HepG2 (cell line): ENCODE measurements around the gene PMVK. TPM values are rescaled to one million over a fixed set of nuclear protein-coding genes. Genes with fewer than 3 reads are reported as not detected.

Experiments used
- HCFC1 ChIP-seq: fragments of 150-350 bp; IDR thresholded peaks from 2 replicates; pipeline ENCODE4 v1.6.1; 2014; ENCODE audit warnings: low read depth, low read length
- JUN ChIP-seq: sonication (generic); formaldehyde crosslinking; IDR thresholded peaks from 2 replicates; pipeline ENCODE4 v1.4.0; 2020; ENCODE audit warnings: mild to moderate bottlenecking, missing genetic modification reagents
- MTF2 ChIP-seq: sonication (generic); formaldehyde crosslinking; IDR thresholded peaks from 2 replicates; pipeline ENCODE4 v1.5.0; 2020; ENCODE audit warnings: missing genetic modification reagents, borderline replicate concordance
- NFKBIZ ChIP-seq: IDR thresholded peaks from 2 replicates; pipeline ENCODE4 v1.6.1; 2018; ENCODE audit warnings: missing genetic modification reagents, missing compliant biosample characterization
- SOX5 ChIP-seq: IDR thresholded peaks from 2 replicates; pipeline ENCODE4 v1.6.1; 2016; ENCODE audit warnings: borderline replicate concordance
- SSRP1 ChIP-seq: IDR thresholded peaks from 2 replicates; pipeline ENCODE4 v1.6.1; 2016; ENCODE audit warnings: control low read depth
- TARDBP ChIP-seq: sonication (generic); formaldehyde crosslinking; IDR thresholded peaks from 2 replicates; pipeline ENCODE4 v1.8.0; 2022; ENCODE audit warnings: mild to moderate bottlenecking, missing genetic modification reagents
- ZNF318 ChIP-seq: sonication (generic); formaldehyde crosslinking; IDR thresholded peaks from 2 replicates; pipeline ENCODE4 v1.4.0; 2020; ENCODE audit warnings: mild to moderate bottlenecking, missing genetic modification reagents
- ZNF430 ChIP-seq: sonication (generic); formaldehyde crosslinking; IDR thresholded peaks from 2 replicates; pipeline ENCODE4 v1.9.0; 2021; ENCODE audit warnings: mild to moderate bottlenecking, missing genetic modification reagents
- ZNF501 ChIP-seq: sonication (generic); formaldehyde crosslinking; IDR thresholded peaks from 2 replicates; pipeline ENCODE4 v1.5.1; 2020; ENCODE audit warnings: mild to moderate bottlenecking, moderate library complexity, missing genetic modification reagents
- ZNF646 ChIP-seq: sonication (generic); formaldehyde crosslinking; IDR thresholded peaks from 2 replicates; pipeline ENCODE4 v1.9.0; 2021; ENCODE audit warnings: mild to moderate bottlenecking, missing genetic modification reagents
- polyA plus RNA-seq, 8 experiments: library from polyadenylated mRNA; depleted of rRNA in 3 of 8; stranded (reverse) in 7 of 8; unstranded in 1 of 8; fragments of >200 nt; fragmentation: Illumina TruSeq in 4 of 8; extraction: Trizol in 4 of 8; gene quantifications; 2 replicates each; pipeline versions ENCODE4 v1.2.1 to v1.2.3, GENCODE V29; 2011 to 2016; ENCODE audit warnings: low read depth in 4 of 8, missing spikeins in 1 of 8, mixed read lengths in 1 of 8; ENCODE audit not compliant: insufficient read depth in 1 of 8
- total RNA-seq, 5 experiments: library from RNA; depleted of rRNA; stranded (reverse); fragments of >200 nt; fragmentation: Illumina TruSeq; extraction: Trizol; gene quantifications; 2 replicates each; pipeline ENCODE4 v1.2.3, GENCODE V29; 2016; ENCODE audit warnings: low read depth in 1 of 5
- TF ChIP-seq, protein P1 (sequence below): IDR thresholded peaks from 2 replicates; pipeline ENCODE4 v1.6.1; 2016; ENCODE audit warnings: low read depth

Gene PMVK
- total and polyA plus RNA-seq, 2 of the 13 experiments (the other 11 are each of a cell fraction or from before 2014, with no cell fraction given), result 3.9 to 12.6 TPM

GRCh38 chr1:154973344-154974101, 37.0 kb upstream of the PMVK start (continued):
- TF ChIP-seq, protein P1, sequence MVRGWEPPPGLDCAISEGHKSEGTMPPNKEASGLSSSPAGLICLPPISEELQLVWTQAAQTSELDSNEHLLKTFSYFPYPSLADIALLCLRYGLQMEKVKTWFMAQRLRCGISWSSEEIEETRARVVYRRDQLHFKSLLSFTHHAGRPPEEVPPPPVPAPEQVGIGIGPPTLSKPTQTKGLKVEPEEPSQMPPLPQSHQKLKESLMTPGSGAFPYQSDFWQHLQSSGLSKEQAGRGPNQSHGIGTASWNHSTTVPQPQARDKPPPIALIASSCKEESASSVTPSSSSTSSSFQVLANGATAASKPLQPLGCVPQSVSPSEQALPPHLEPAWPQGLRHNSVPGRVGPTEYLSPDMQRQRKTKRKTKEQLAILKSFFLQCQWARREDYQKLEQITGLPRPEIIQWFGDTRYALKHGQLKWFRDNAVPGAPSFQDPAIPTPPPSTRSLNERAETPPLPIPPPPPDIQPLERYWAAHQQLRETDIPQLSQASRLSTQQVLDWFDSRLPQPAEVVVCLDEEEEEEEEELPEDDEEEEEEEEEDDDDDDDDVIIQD (CRISPR knock-in tag), result no peak
- TF ChIP-seq ZNF646 (CRISPR knock-in tag) (peak; percentile 35; the same call in 1 of the 2 replicates), MTF2 (CRISPR knock-in tag) (no peak), ZNF318 (CRISPR knock-in tag) (no peak), ZNF430 (CRISPR knock-in tag) (no peak; the same call in 1 of the 2 replicates), JUN (CRISPR knock-in tag) (no peak), TARDBP (CRISPR knock-in tag) (no peak), SOX5 (CRISPR knock-in tag) (peak; percentile 46; the same call in 1 of the 2 replicates), ZNF501 (CRISPR knock-in tag) (peak; percentile 11; the same call in 1 of the 2 replicates), NFKBIZ (CRISPR knock-in tag) (no peak), SSRP1 (no peak; the same call in none of the 2 replicates), HCFC1 (no peak)
